Endometrium (tissue), 2 donors: ENCODE measurements around the gene CLEC4M.
"Not testable (repeated sequence)": the region's sequence is repeated elsewhere in the genome, so short reads cannot be mapped to it uniquely, and the experiment has no call there.

Experiments
- FAIRE-seq: peaks from 2 replicates; lab custom pipeline; 2012; peaks lifted over from hg19 to GRCh38; lab: Jason Lieb, UNC
- donor health status: control.
- donor health status: control.

Gene CLEC4M

GRCh38 chr19:7773841-7774240 lies 10.8 kb downstream of the CLEC4M start:
- no peak for FAIRE-seq

GRCh38 chr19:7775761-7776160 lies 12.7 kb downstream of the CLEC4M start:
- FAIRE-seq = no peak

GRCh38 chr19:7778081-7778480 lies 15.0 kb downstream of the CLEC4M start:
- FAIRE-seq = no peak

GRCh38 chr19:7779631-7780486 lies 16.8 kb downstream of the CLEC4M start:
- no peak for FAIRE-seq

DNA sequence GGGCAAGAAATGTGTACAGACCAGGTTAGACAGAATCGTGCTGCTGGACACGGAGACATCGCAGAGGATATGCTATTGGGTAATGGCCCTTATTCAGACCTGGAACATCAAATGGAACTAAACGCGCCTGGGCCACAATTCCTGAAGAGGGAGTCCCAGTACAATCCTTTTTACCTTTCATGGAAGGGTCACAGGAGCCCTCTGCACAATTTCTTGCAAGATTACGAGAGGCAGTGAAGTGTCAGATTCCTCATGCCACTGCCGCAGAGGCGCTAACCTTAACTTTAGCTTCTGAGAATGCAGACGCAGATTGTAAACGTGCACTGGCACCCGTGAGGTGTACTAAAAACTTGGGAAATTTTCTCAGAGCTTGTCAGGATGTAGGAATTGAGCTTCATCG lies 18.1 kb downstream of the CLEC4M start:
- no peak for FAIRE-seq

DNA sequence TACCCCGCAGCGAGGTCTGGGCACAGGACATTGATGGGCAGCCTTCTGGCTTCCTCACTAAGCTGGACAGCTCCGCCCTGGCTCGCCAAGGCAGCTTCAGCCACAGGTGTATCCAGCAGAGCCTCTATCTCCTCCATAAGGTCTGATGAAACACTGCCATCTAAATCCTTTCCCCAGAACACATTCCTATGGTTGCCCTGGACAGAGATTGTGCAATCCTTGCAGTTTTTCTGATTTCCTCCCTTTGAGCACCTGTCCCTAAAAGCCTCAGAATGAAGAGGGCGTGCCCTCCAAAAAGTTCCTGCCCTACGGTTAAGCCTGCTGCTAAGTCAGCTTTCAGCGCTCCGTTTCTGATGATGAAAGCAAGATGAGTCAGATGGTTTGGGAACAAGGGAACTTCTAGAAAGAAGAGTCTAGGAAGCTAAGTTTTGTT lies 21.0 kb downstream of the CLEC4M start:
- FAIRE-seq = no peak

GRCh38 chr19:7784856-7785255 lies 21.8 kb downstream of the CLEC4M start:
- FAIRE-seq = no peak

- FAIRE-seq = no peak
These were observed 24.1 kb downstream of the CLEC4M start for GRCh38 chr19:7787141-7787540.

GRCh38 chr19:7787602-7788177 lies 24.6 kb downstream of the CLEC4M start:
- no peak for FAIRE-seq

GRCh38 chr19:7788178-7788932 lies 25.3 kb downstream of the CLEC4M start:
- FAIRE-seq = no peak

DNA sequence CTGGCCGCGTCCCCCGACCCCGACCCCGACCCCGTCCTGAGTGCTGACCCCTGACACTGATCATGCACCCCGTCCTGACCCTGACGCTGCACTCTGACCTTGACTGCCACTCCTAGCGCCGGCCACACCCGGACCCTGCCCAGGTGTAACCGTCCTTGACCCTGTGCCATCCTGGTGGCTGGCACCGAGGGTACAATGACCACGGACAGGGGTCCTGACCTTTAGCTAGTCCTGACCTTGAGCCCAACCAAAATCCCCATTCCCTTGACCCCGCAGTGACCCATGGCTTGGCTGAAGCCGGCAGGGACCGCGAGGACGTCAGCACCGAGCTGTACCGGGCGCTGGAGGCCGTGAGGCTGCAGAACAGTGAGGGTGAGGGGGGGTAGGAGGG lies 25.9 kb downstream of the CLEC4M start:
- FAIRE-seq = no peak

DNA sequence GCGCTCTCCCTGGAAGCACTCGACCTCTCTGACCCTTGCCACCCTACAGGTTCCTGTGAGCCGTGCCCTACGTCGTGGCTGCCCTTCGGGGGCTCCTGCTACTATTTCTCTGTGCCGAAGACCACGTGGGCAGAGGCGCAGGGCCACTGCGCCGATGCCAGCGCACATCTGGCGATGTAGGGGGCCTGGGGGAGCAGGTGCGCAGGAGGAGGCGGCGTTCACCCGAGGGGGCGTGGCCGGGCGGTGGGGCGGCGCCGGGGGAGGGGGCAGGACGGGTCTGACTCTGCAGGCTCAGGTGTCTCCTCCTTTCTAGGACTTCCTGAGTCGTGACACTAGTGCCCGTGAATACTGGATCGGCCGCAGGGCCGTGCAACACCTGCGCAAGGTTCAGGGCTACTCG lies 26.4 kb downstream of the CLEC4M start:
- FAIRE-seq = no peak

DNA sequence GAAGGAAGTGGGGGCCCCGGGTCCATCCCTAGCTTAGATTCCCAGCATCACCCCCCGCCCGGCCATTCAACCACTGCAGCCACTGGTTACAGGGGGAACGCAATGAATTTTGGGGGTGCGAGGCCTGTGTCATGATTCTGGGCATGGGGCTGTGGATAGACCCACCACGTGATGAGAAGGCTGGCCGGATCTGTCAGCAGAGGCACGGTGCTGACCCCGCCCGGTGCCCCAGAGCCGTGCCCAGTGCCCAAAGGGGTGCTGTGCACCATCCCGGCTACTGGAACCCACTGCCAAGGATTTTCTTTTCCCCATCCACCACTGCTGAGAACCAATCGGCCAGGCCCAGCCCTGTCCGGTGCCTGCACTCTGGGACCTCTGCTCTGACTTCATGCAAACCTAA lies 27.4 kb downstream of the CLEC4M start:
- FAIRE-seq = no peak

- no peak for FAIRE-seq
These were observed 29.2 kb downstream of the CLEC4M start for GRCh38 chr19:7792281-7792680.

GRCh38 chr19:7792701-7793100 lies 29.7 kb downstream of the CLEC4M start:
- not testable (repeated sequence) for FAIRE-seq

GRCh38 chr19:7793493-7793892 lies 30.4 kb downstream of the CLEC4M start:
- FAIRE-seq = no peak

- FAIRE-seq = no peak
These were observed 32.6 kb downstream of the CLEC4M start for GRCh38 chr19:7795555-7796161.

- FAIRE-seq = peak; percentile 94
These were observed 36.8 kb downstream of the CLEC4M start for GRCh38 chr19:7799640-7800355.

GRCh38 chr19:7801020-7801570 lies 38.1 kb downstream of the CLEC4M start:
- no peak for FAIRE-seq

GRCh38 chr19:7806234-7806633 lies 43.2 kb downstream of the CLEC4M start:
- no peak for FAIRE-seq

- FAIRE-seq = no peak
These were observed 43.8 kb downstream of the CLEC4M start for GRCh38 chr19:7806876-7807275.

DNA sequence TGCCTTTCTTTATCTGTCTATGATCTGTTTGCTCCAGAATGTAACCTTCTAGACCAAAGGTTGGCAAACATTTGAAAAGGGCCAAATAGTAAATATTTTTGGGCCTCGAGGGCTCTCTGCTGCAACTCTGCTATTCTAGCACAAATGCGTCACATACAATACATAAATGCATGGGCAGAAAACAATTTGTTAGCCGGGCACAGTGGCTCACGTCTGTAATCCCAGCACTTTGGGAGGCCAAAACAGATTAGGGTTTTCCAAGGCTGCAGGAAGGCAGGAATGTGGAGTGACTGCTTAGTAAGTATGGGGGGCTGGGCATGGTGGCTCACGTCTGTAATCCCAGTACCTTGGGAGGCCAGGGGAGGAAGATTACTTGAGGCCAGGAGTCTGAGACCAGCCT lies 45.1 kb downstream of the CLEC4M start:
- no peak for FAIRE-seq
